ENCODE data around the gene TMEM269. TPM values are rescaled to one million over a fixed set of nuclear protein-coding genes. Genes with fewer than 3 reads are reported as not detected.
"Not testable (repeated sequence)": the region's sequence is repeated elsewhere in the genome, so short reads cannot be mapped to it uniquely, and the experiment has no call there.

The TMEM269 gene
- total RNA-seq, 1 donor from 2014 or later, result 0.39 TPM

DNA sequence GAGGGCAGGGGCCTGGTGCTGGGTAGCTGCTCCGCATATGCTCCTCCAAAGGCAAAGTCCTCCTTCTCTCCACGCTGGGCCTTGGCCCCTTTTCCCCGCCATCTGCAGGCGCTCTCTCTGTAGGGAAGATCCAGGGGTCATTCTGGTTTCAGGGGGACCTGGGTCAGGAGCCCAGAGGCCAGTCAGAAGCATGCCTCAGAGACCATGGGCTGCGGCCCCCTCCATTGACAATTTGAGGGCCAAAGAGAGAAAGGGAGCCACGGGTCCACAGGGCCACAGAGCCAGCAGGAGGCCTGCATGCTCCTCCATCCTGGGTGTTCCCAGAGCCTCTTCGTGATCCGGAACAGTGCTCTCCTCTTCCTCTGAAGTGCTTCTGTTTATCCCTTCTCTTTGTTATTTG is 42.6 kb upstream of the TMEM269 start:
- Mint-ChIP-seq H3K27ac (no peak overlapping the region), H3K27me3 (ENCODE audit: low read depth) (no peaks in the 10 kb centered on the region), H3K36me3 (ENCODE audit: low read depth) (peaks cover 13% of the 10 kb centered on the region), H3K4me1 (ENCODE audit: low read depth) (peaks cover 3% of the 10 kb centered on the region), H3K9me3 (no peaks in the 10 kb centered on the region), H3K4me3 (ENCODE audit: low read depth) (no peak overlapping the region)
- intact Hi-C loops (cut with micrococcal nuclease), result no loop called here
- DNase-seq (ENCODE audit: low spot score), result no peak

- Mint-ChIP-seq H3K27me3 (ENCODE audit: low read depth) (no peaks in the 10 kb centered on the region), H3K4me3 (ENCODE audit: low read depth) (no peak overlapping the region), H3K36me3 (ENCODE audit: low read depth) (peaks cover 16% of the 10 kb centered on the region), H3K9me3 (no peaks in the 10 kb centered on the region), H3K4me1 (ENCODE audit: low read depth) (no peaks in the 10 kb centered on the region), H3K27ac (no peak overlapping the region)
- DNase-seq (ENCODE audit: low spot score), result no peak
- intact Hi-C loops (cut with micrococcal nuclease), result no loop called here
These were observed 42.0 kb upstream of the TMEM269 start for GRCh38 chr1:42742617-42743316.

DNA sequence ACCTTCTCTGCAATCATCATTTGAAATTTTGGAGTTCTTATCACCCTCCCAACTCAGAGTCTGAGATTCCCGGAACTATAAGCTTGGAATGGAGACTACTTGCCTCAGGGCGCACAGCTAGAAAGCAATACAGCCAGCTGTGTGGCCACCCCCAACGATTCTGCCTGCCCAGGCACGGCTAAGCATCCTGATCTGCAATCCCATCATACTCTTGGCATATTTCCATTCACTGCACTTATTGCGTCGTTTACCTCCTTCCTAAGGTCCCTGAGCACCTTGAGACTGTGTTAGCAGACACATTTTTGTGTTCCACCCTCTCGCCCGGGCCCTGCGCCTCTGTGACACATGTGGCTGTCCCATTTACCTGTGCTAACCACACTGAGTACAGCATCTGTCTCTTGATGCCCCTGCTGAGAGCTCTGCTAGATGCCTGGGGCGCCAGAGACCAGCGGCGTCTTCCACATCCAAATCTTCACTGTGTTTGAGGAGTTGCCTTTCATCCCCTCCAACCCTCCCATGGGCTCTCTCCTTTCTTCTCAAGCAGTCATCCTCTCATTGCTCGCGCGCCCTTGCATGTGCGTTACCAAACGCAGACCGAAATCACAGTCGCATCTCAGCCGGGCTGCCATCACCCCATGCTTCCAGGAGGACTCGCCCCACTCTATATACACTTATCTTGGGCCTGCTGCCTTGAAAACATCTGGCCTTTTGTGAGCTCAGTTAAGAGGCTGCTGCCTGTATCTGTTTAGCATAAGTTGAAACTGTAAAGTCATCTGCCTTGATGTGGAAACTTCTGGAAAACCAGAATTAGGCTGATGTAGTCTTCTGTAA is 41.3 kb upstream of the TMEM269 start:
- no peak overlapping the region for H3K27ac Mint-ChIP-seq
- DNase-seq (ENCODE audit: low spot score), result no peak
- H3K4me3 Mint-ChIP-seq (ENCODE audit: low read depth), result no peak overlapping the region
- no peaks in the 10 kb centered on the region for H3K27me3 Mint-ChIP-seq (ENCODE audit: low read depth)
- H3K4me1 Mint-ChIP-seq (ENCODE audit: low read depth), result no peaks in the 10 kb centered on the region
- no peaks in the 10 kb centered on the region for H3K9me3 Mint-ChIP-seq
- intact Hi-C loops (cut with micrococcal nuclease), result no loop called here
- peaks cover 24% of the 10 kb centered on the region for H3K36me3 Mint-ChIP-seq (ENCODE audit: low read depth)

DNA sequence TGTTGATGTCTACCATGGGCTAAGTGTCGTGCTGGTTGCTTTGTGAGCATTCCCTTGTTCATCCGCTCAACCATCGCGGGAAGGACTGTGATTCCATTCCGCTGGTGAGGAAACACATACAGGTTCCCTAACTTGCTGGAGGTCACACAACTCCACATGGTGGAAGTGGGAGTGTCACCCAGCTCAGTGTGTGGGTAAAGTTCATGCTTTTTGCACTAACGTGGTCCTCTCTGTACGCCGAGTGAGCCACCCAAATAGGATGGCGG is 40.7 kb upstream of the TMEM269 start:
- Mint-ChIP-seq H3K27me3 (ENCODE audit: low read depth) (no peaks in the 10 kb centered on the region), H3K9me3 (no peaks in the 10 kb centered on the region), H3K36me3 (ENCODE audit: low read depth) (peaks cover 29% of the 10 kb centered on the region), H3K27ac (no peak overlapping the region), H3K4me1 (ENCODE audit: low read depth) (no peaks in the 10 kb centered on the region), H3K4me3 (ENCODE audit: low read depth) (no peak overlapping the region)
- intact Hi-C loops (cut with micrococcal nuclease), result no loop called here
- no peak for DNase-seq (ENCODE audit: low spot score)

GRCh38 chr1:42745851-42746250 is 38.9 kb upstream of the TMEM269 start:
- no peak overlapping the region for H3K27ac Mint-ChIP-seq
- no peak for DNase-seq (ENCODE audit: low spot score)
- no peak overlapping the region for H3K4me3 Mint-ChIP-seq (ENCODE audit: low read depth)
- no peaks in the 10 kb centered on the region for H3K4me1 Mint-ChIP-seq (ENCODE audit: low read depth)
- H3K27me3 Mint-ChIP-seq (ENCODE audit: low read depth), result no peaks in the 10 kb centered on the region
- peaks cover 42% of the 10 kb centered on the region for H3K36me3 Mint-ChIP-seq (ENCODE audit: low read depth)
- H3K9me3 Mint-ChIP-seq, result no peaks in the 10 kb centered on the region
- intact Hi-C loops (cut with micrococcal nuclease), result loop anchor here (5.0 kb wide), 1 partner anchor 169 kb away; no protein-coding TSS in a partner anchor

DNA sequence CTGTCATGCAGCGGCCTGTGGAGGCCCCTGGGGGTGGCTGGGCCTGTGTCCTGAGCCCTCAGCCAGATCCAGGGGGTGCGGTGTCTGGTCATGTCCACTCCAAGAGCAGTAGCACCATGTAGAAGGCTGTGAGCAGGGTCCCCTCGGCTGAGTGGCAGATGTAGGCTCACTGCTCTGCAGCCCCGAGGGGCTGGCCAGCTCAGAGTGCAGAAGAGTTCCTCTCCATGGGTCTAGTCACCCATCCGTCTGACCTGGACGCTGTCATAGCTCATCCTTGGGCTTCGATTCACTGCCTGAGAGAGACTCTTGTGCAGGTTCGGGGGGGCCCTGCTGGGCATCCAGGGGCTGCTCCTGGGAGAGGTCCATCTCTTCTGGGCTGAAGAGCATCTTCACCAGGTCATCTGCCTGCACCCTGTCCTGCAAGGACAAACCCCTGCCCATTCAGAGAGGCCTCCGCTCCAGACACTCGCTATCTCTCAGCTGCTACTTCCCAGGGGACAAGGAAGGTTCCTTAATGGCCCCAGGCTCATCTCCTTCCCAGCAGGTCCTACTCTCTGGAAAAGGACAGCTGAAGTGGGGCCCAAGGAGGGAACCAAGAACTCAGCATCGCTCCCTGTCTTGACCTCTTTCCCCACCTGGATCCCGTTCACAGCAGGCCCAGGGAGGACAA is 38.2 kb upstream of the TMEM269 start:
- Mint-ChIP-seq H3K27me3 (ENCODE audit: low read depth) (no peaks in the 10 kb centered on the region), H3K27ac (no peak overlapping the region)
- DNase-seq (ENCODE audit: low spot score), result no peak

GRCh38 chr1:42747125-42747524 is 37.7 kb upstream of the TMEM269 start:
- Mint-ChIP-seq H3K9me3 (peaks cover 5% of the 10 kb centered on the region), H3K4me3 (ENCODE audit: low read depth) (no peak overlapping the region), H3K36me3 (ENCODE audit: low read depth) (peaks cover 49% of the 10 kb centered on the region), H3K27ac (no peak overlapping the region), H3K27me3 (ENCODE audit: low read depth) (no peaks in the 10 kb centered on the region), H3K4me1 (ENCODE audit: low read depth) (no peaks in the 10 kb centered on the region)
- no peak for DNase-seq (ENCODE audit: low spot score)
- intact Hi-C loops (cut with micrococcal nuclease), result loop anchor here (5.0 kb wide), 1 partner anchor 170 kb away; no protein-coding TSS in a partner anchor

More for the DNA sequence above, 38.2 kb upstream of the TMEM269 start:
- Mint-ChIP-seq H3K36me3 (ENCODE audit: low read depth) (peaks cover 44% of the 10 kb centered on the region), H3K4me1 (ENCODE audit: low read depth) (no peaks in the 10 kb centered on the region), H3K4me3 (ENCODE audit: low read depth) (no peak overlapping the region), H3K9me3 (peaks cover 1% of the 10 kb centered on the region)
- intact Hi-C loops (cut with micrococcal nuclease), result loop anchor here (5.0 kb wide), 1 partner anchor 169 kb away; no protein-coding TSS in a partner anchor

- peaks cover 5% of the 10 kb centered on the region for H3K9me3 Mint-ChIP-seq
- intact Hi-C loops (cut with micrococcal nuclease), result loop anchor here (5.0 kb wide), 1 partner anchor 171 kb away; no protein-coding TSS in a partner anchor
- H3K4me1 Mint-ChIP-seq (ENCODE audit: low read depth), result no peaks in the 10 kb centered on the region
- H3K36me3 Mint-ChIP-seq (ENCODE audit: low read depth), result peaks cover 58% of the 10 kb centered on the region
- H3K27me3 Mint-ChIP-seq (ENCODE audit: low read depth), result no peaks in the 10 kb centered on the region
- H3K4me3 Mint-ChIP-seq (ENCODE audit: low read depth), result no peak overlapping the region
- no peak overlapping the region for H3K27ac Mint-ChIP-seq
- DNase-seq (ENCODE audit: low spot score), result no peak
These were observed 36.8 kb upstream of the TMEM269 start for GRCh38 chr1:42748021-42748420.

GRCh38 chr1:42748461-42749410 is 36.1 kb upstream of the TMEM269 start:
- no peaks in the 10 kb centered on the region for H3K27me3 Mint-ChIP-seq (ENCODE audit: low read depth)
- no peaks in the 10 kb centered on the region for H3K4me1 Mint-ChIP-seq (ENCODE audit: low read depth)
- intact Hi-C loops (cut with micrococcal nuclease), result loop anchor here (5.0 kb wide), 1 partner anchor 171 kb away; no protein-coding TSS in a partner anchor
- peaks cover 5% of the 10 kb centered on the region for H3K9me3 Mint-ChIP-seq
- no peak overlapping the region for H3K27ac Mint-ChIP-seq
- no peak for DNase-seq (ENCODE audit: low spot score)
- peaks cover 63% of the 10 kb centered on the region for H3K36me3 Mint-ChIP-seq (ENCODE audit: low read depth)
- H3K4me3 Mint-ChIP-seq (ENCODE audit: low read depth), result no peak overlapping the region

DNA sequence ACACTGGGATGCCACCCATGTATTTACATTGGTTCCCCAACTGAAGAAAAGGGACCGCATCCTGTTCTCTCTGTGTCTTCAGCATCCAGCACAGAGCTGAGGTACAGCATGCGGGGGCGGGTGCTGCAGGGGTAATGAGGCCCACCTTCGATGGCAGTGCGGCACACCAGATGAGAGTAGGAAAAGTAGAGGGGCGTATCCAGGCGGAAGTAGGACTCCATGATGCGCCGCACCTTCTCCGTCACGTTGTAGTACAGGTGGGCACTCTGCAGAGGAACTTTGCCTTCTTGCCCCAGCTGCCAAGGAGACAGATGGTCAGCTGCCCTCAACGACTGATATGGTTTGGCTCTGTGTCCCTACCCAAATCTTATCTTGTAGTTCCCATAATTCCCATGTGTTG is 34.8 kb upstream of the TMEM269 start:
- peaks cover 5% of the 10 kb centered on the region for H3K9me3 Mint-ChIP-seq
- H3K4me1 Mint-ChIP-seq (ENCODE audit: low read depth), result no peaks in the 10 kb centered on the region
- no peaks in the 10 kb centered on the region for H3K27me3 Mint-ChIP-seq (ENCODE audit: low read depth)
- H3K27ac Mint-ChIP-seq, result no peak overlapping the region
- intact Hi-C loops (cut with micrococcal nuclease), result no loop called here
- H3K36me3 Mint-ChIP-seq (ENCODE audit: low read depth), result peaks cover 74% of the 10 kb centered on the region
- DNase-seq (ENCODE audit: low spot score), result no peak
- H3K4me3 Mint-ChIP-seq (ENCODE audit: low read depth), result no peak overlapping the region

DNA sequence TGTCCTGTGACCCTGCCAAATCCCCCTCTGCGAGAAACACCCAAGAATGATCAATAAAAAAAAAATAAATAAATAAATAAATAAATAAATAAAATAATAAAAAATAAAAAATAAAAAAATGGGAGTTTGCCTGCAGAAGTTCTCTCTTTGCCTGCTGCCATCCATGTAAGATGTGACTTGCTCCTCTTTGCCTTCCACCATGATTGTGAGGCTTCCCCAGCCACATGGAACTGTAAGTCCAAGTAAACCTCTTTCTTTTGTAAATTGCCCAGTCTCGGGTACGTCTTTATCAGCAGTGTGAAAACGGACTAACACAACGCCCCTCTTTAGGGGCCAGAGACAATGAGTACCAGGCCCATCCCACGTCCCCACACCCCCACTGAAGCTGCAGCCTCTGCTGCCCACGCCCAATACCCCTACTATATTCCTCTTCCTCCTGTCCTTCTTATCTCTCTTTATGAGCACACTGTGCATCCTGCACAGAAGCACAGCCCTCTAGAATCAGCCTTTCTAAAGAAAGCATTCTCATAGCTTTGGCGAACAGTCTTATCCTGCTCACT is 33.2 kb upstream of the TMEM269 start:
- H3K4me1 Mint-ChIP-seq (ENCODE audit: low read depth); H3K9me3 Mint-ChIP-seq; H3K4me3 Mint-ChIP-seq (ENCODE audit: low read depth); DNase-seq (ENCODE audit: low spot score); intact Hi-C loops (cut with micrococcal nuclease); H3K27me3 Mint-ChIP-seq (ENCODE audit: low read depth); H3K27ac Mint-ChIP-seq: not testable (repeated sequence)
- peaks cover 77% of the 10 kb centered on the region for H3K36me3 Mint-ChIP-seq (ENCODE audit: low read depth)

DNA sequence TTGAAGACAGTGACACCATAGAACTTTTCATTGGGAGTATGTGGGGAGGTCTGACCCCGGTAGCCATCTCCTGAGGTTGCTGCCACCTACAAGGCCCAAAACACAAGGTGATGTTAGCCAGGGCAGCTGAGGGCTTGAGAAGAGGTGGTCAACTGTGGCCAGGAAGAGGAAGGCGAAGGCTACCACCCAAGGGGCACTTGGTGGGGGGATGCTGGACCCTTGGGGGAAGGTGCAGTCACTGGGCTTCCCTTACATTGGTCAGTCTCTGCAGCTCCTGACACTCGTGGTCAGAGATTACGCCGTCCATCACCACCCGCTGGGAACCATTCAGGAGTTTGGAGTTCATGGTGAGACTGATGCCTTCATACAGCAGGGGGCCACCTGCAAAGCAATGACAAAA is 32.5 kb upstream of the TMEM269 start:
- Mint-ChIP-seq H3K9me3 (peaks cover 5% of the 10 kb centered on the region), H3K36me3 (ENCODE audit: low read depth) (peaks cover 77% of the 10 kb centered on the region), H3K4me3 (ENCODE audit: low read depth) (no peak overlapping the region), H3K4me1 (ENCODE audit: low read depth) (peaks cover 2% of the 10 kb centered on the region), H3K27ac (no peak overlapping the region), H3K27me3 (ENCODE audit: low read depth) (no peaks in the 10 kb centered on the region)
- intact Hi-C loops (cut with micrococcal nuclease), result no loop called here
- no peak for DNase-seq (ENCODE audit: low spot score)
